GM19438 (cell line): ENCODE results near the gene CCND1.
"Not testable (repeated sequence)": the region's sequence is repeated elsewhere in the genome, so short reads cannot be mapped to it uniquely, and the experiment has no call there.

Experiments used
- ATAC-seq: cut with Tn5 transposase; IDR thresholded peaks from one replicate; pipeline ENCODE4 v1.9.1; 2021; ENCODE audit warnings: low read depth; ENCODE audit not compliant: unreplicated experiment

CCND1 gene

DNA sequence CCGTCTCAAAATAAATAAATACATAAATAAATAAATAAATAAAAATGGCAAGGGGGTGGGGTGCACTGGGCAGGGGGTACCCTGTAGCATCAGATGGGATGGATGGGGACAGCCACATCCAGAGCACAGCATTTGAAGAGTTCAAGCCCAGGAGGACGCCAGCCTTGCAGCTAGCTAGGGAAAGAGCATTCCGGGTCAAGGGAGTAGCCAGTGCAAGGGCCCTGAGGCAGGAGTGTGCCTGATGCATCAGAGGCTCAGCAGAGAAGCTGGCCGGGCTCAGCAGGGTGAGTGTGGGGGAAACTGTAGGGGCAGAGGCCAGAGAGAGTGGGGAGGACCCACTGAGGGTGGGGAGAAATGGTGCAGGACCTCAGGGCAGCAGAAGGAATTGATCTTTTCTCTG lies 23.7 kb upstream of the CCND1 start:
- ATAC-seq = no peak

DNA sequence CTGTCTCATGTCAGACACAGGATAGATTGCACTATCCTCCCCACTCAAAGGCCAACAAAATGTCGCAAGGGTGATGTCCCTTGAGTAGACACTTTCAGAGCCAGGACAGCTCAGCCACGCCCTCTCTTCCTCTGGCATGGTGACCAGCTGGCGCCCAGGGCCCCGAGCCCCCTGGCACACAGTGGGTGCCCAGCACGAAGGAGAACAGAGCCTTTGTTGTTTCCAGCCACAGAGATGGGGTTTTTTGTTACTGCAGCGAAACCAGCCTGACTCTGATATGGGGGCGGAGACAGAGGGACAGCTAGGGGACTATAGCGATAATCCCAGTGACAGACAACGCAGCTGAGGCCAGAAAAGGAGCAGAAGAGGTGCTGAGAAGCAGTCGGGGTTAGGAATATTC lies 23.3 kb upstream of the CCND1 start:
- ATAC-seq = no peak

- ATAC-seq = no peak
These were observed 22.7 kb upstream of the CCND1 start for GRCh38 chr11:69618237-69618636.

DNA sequence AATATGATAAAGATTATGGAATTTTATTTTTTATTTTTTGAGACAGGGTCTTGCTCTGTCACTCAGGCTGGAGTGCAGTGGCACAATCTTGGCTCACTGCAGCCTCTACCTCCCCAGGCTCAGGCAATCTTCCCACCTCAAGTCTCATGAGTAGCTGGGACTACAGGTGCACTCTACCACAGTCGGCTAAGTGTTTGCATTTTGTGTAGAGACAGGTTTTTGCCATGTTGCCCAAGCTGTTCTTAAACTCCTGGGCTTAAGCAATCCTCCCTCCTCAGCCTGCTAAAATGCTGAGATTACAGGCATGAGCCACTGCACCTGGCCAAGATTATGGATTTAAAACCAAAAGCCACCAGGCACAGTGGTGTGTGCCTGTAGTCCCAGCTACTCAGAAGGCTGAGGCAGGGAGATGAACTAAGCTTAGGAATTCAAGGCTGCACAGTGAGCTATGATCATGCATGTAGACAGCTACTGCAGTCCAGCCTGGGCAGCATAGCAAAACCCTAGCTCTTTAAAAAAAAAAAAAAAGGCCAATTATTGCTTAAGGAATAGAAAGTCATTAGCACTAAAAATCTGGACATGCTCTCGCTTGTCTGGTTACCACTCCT lies 20.2 kb upstream of the CCND1 start:
- no peak for ATAC-seq

- ATAC-seq = not testable (repeated sequence)
These were observed 18.8 kb upstream of the CCND1 start for GRCh38 chr11:69622097-69622681.

DNA sequence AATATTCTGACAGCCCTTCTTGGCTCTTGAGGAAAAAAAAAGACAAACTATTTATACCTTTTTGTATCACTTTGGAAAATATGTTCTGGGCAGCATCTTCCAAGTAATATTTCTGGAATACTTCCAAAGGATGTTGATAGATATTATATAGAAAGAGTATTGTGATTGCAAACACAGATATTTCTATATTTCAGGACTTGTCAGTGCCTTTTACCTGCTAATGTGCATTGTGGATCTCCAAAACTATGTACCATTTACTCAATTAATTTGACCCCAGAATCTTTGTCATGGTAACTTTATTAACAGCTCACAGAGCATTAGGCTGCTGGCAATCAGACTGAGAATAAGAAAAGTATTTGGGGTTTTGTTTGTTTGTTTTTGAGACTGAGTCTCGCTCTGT lies 16.7 kb upstream of the CCND1 start:
- no peak for ATAC-seq

GRCh38 chr11:69625476-69625875 lies 15.5 kb upstream of the CCND1 start:
- ATAC-seq = no peak

DNA sequence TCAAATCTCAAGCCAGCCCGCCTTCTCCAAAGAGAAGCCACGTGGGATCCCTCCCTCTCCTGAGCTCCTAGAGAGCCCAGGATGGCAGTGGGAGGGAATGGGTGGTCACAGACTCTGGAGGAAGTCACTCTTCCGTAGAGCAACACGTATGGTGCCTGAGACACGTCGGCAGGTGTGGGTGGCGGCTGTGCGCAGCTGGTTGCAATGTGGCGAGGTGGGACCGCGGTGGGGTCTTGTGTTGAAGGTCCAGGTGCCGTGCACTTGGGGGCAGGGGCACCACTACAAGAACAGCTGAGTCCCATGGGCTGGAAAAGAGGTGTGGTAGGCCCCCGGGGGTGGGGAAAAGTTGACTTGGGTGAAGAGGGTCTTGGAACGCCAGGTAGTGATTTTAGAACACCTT lies 13.4 kb upstream of the CCND1 start:
- ATAC-seq = no peak

- no peak for ATAC-seq
These were observed 10.9 kb upstream of the CCND1 start for GRCh38 chr11:69630017-69630416.

GRCh38 chr11:69630424-69630823 lies 10.5 kb upstream of the CCND1 start:
- ATAC-seq = no peak

DNA sequence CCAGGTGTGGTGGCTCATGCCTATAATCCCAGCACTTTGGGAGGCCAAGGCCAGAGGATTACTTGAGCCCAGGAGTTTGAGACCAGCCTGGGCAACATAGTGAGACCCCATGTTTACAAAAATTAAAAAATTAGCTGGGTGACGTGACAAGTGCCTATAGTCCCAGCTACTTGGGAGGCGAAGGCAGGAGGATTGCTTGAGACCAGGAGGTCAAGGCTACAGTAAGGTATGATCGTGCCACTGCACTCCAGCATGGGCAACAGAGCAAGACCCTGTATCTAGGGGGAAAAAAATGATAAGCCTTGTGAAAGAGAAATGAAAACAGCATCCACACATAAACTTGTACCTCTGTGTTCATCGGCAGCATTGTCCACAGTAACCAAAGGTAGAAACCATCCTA lies 8.1 kb upstream of the CCND1 start:
- no peak for ATAC-seq

DNA sequence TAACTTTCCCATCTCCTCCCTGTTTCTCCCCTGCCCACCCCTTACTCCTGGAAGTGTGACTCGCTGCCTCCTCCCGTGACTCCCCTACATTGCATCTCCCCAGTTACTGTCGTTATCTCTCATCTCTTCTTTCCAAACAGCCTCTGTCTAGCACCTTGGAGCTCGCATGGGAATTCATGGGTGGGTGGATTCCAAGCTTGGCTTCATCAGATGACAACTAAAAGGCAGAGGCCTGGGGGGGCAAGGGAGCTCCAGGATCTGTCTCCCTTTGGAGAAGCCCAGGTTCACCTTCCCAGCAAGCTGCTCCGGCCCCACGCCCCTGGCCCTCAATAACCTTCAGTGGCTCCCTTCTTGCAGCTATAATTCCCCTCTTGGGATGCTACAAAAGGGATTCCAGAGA lies 6.9 kb upstream of the CCND1 start:
- ATAC-seq = no peak

DNA sequence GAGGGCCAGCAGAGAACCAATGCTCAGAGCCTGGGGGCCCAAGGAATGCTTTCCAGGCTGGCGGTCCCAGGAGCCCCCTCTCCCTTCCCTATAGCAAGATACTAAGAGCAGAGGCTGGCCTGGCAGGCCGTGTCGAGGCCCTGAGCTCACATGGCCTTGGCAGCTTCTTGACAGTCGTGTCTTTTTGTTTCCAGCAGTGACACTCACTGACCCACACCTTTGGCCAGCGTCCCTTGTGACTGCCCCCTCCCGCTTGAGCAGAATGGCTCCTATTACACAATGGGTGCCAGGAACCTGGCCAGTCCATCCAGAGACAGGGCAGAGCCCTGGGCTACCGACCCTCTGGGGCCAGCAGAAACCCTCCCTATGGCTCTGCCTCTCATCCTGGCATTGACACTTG lies 6.4 kb upstream of the CCND1 start:
- no peak for ATAC-seq

DNA sequence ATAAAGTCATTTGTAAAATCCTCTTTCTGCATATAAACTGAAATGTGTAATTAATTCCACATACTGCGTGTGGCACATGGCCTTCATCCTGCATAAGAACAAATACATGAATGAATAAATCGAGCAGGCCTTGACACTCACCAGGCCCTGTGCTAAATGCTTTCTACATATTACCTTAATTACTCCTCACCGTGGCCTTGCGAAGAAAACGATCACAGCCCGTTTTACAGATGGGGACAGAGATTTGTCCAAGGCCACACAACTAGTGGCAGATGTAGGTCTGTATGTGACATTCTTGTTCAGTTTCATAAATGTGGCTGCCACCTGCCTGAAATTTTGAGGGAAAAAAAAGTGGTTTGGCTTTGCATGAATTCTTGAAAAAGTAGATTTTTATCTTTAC lies 5.8 kb upstream of the CCND1 start:
- ATAC-seq = no peak

DNA sequence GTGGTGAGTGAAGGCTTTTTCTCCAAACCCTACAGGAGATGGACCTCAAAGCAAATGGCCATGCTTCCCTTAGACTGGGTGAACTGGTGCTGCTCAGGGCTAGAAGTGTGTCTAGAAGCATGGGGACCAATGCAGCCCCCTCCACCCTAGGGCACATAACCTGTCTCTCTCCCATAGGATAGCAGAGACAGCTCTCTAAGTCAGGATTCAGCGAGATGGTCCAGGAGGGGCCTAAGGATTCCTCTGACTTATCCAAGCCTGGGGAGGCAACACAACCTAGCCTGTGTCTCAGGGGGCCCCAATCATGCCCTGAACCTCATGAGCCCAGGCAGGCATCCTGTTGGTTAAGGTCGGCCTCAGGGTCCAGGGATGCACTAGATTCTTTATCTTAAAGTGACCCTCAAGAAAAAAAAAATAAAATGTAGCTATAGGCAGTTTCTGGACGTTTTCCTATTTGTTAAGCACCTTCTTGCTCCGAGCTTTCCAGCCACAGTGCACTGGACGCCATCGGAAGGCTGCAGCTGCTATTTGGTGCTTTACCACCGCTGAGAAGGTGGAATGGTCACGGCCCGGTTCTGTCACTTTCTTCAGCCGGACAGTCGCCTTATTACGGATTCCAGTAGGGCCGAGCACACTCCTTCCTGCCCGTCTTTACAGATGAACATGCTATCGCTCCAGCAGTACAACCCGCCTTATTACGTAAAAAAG lies 5.0 kb upstream of the CCND1 start:
- no peak for ATAC-seq

GRCh38 chr11:69636512-69637197 lies 4.3 kb upstream of the CCND1 start:
- ATAC-seq = no peak

- ATAC-seq = no peak
These were observed 3.6 kb upstream of the CCND1 start for GRCh38 chr11:69637198-69637940.

DNA sequence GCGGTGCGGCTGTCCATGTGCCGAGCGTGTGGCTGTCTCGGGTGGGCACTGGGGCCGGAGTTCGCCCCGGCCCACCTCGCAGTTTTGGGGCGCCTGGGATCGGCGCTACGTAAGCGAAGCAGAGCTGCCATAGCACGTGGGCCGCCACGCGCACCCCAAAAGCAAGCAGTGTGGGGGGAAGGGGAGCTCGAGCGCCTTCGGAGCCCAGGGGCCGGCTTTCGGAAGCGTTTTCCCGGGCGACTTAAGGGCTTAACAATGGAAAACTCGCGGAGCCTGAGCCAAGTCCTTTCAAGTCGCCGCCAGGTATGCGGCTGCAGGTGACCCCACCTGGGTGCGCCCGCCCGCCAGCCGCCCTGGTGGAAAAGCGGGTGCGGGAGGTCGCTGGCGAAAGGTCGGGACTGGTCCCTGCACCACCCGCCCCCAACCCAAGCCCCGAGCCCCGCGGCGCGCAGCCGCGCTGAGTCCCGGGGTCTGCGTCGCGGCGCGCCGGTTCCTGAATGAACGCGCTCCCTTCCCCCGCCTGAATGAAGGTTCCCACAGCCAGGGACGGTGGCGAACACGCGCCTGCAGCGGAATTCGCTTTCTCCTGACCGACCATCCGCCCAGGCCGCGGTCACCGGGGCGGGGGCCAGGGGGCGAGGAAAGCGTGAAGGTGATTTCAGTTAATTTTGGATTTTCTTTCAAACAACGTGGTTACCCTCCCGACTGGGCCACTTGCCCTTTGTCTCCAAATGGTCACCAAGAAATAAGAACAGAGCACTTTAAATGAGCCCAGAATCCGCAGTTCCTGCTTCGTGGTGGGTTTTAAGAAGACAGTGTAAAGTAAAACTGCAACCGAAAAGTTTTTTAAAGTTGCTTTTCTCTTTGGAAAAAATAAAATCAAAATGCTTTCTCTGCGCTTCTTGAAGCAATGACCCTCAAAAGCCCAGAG lies 2.8 kb upstream of the CCND1 start:
- no peak for ATAC-seq

DNA sequence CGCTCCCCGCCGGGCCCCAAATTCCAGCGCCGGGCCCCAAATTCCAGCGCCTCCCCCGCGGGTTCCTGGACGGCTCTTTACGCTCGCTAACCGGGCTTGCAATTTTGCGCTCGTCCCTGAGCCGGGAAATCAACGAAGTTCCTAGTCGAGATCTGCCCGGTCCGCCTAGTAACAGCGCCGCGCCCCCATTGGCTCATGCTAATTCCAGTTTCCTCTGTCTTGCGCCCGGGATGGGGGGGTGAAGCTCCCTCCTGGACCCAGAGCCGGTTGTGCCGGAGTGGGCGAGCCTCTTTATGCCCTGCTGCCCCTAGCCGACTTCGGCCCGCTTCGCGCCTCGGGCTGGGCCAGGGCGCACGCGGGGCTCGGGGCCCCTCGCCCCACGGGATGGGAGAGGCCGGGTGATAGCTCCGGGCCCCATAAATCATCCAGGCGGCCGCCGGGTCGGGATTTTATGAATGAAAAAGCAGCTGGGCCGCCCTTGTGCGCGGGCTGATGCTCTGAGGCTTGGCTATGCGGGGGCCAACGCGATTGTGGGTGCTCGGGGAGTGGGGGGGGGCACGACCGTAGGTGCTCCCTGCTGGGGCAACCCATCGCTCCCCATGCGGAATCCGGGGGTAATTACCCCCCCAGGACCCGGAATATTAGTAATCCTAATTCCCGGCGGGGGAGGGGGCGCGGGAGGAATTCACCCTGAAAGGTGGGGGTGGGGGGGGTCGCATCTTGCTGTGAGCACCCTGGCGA lies 1.8 kb upstream of the CCND1 start:
- ATAC-seq = no peak
